HepG2 (cell line): ENCODE results near the gene CPB2. TPM values are rescaled to one million over a fixed set of nuclear protein-coding genes. Genes with fewer than 3 reads are reported as not detected.

Experiments used
- CHD4 ChIP-seq: fragments of 200-600 bp; sonication (generic); IDR thresholded peaks from 2 replicates; pipeline ENCODE4 v1.7.0; 2017; ENCODE audit warnings: mild to moderate bottlenecking, low read length, borderline replicate concordance
- DNMT3B ChIP-seq: conservative IDR thresholded peaks from 2 replicates; pipeline ENCODE4 v1.6.1; 2016; ENCODE audit warnings: missing biosample characterization, control low read depth
- HNRNPLL ChIP-seq: fragments of 200-400 bp; formaldehyde crosslinking; IDR thresholded peaks from 2 replicates; pipeline ENCODE4 v1.6.1; 2017; ENCODE audit warnings: mild to moderate bottlenecking, low read depth, low read length; ENCODE audit not compliant: poor library complexity, severe bottlenecking
- NR2F1 ChIP-seq, 2 experiments: fragments of 450-650 bp in 1 of 2; formaldehyde crosslinking in 1 of 2; IDR thresholded peaks; 2 replicates each; pipeline versions ENCODE4 v1.5.0 to v1.6.1; 2016 to 2020; ENCODE audit warnings: mild to moderate bottlenecking in 1 of 2, missing compliant biosample characterization in 1 of 2, missing genetic modification reagents in 1 of 2, moderate library complexity in 1 of 2
- SMC3 ChIP-seq: IDR thresholded peaks from 2 replicates; pipeline ENCODE4 v1.6.1; 2011; ENCODE audit warnings: low read length, improper control_type of control experiment
- TRIM22 ChIP-seq: fragments of 450-650 bp; IDR thresholded peaks from 2 replicates; pipeline ENCODE4 v1.6.1; 2017
- ZNF350 ChIP-seq: sonication (generic); formaldehyde crosslinking; IDR thresholded peaks from 2 replicates; pipeline ENCODE4 v1.4.0; 2020; ENCODE audit warnings: mild to moderate bottlenecking, low read depth, missing genetic modification reagents, borderline replicate concordance
- ZNF446 ChIP-seq: sonication (generic); formaldehyde crosslinking; IDR thresholded peaks from 2 replicates; pipeline ENCODE4 v1.5.0; 2020; ENCODE audit warnings: mild to moderate bottlenecking, missing genetic modification reagents
- ZNF616 ChIP-seq: sonication (generic); formaldehyde crosslinking; IDR thresholded peaks from 2 replicates; pipeline ENCODE4 v1.5.0; 2020; ENCODE audit warnings: low read depth, mild to moderate bottlenecking, missing genetic modification reagents
- polyA plus RNA-seq, 8 experiments: library from polyadenylated mRNA; depleted of rRNA in 3 of 8; stranded (reverse) in 7 of 8; unstranded in 1 of 8; fragments of >200 nt; fragmentation: Illumina TruSeq in 4 of 8; extraction: Trizol in 4 of 8; gene quantifications; 2 replicates each; pipeline versions ENCODE4 v1.2.1 to v1.2.3, GENCODE V29; 2011 to 2016; ENCODE audit warnings: low read depth in 4 of 8, missing spikeins in 1 of 8, mixed read lengths in 1 of 8; ENCODE audit not compliant: insufficient read depth in 1 of 8
- total RNA-seq, 5 experiments: library from RNA; depleted of rRNA; stranded (reverse); fragments of >200 nt; fragmentation: Illumina TruSeq; extraction: Trizol; gene quantifications; 2 replicates each; pipeline ENCODE4 v1.2.3, GENCODE V29; 2016; ENCODE audit warnings: low read depth in 1 of 5
- TF ChIP-seq, protein P1 (sequence below): sonication (generic); formaldehyde crosslinking; IDR thresholded peaks from 2 replicates; pipeline ENCODE4 v1.4.0; 2020; ENCODE audit warnings: missing genetic modification reagents, borderline replicate concordance
- TF ChIP-seq, protein P2 (sequence below): sonication (generic); formaldehyde crosslinking; IDR thresholded peaks from 2 replicates; pipeline ENCODE4 v1.4.0; 2020; ENCODE audit warnings: missing genetic modification reagents
- TF ChIP-seq, protein P3 (sequence below): sonication (generic); formaldehyde crosslinking; IDR thresholded peaks from 2 replicates; pipeline ENCODE4 v1.4.0; 2020; ENCODE audit warnings: missing genetic modification reagents

CPB2 gene
- total and polyA plus RNA-seq, 2 of the 13 experiments (the other 11 are each of a cell fraction or from before 2014, with no cell fraction given) = 125 to 140 TPM

GRCh38 chr13:46052319-46053161, 52.3 kb downstream of the CPB2 start, which contains the start of gene ZC3H13 (continued):
- TF ChIP-seq, protein P1, sequence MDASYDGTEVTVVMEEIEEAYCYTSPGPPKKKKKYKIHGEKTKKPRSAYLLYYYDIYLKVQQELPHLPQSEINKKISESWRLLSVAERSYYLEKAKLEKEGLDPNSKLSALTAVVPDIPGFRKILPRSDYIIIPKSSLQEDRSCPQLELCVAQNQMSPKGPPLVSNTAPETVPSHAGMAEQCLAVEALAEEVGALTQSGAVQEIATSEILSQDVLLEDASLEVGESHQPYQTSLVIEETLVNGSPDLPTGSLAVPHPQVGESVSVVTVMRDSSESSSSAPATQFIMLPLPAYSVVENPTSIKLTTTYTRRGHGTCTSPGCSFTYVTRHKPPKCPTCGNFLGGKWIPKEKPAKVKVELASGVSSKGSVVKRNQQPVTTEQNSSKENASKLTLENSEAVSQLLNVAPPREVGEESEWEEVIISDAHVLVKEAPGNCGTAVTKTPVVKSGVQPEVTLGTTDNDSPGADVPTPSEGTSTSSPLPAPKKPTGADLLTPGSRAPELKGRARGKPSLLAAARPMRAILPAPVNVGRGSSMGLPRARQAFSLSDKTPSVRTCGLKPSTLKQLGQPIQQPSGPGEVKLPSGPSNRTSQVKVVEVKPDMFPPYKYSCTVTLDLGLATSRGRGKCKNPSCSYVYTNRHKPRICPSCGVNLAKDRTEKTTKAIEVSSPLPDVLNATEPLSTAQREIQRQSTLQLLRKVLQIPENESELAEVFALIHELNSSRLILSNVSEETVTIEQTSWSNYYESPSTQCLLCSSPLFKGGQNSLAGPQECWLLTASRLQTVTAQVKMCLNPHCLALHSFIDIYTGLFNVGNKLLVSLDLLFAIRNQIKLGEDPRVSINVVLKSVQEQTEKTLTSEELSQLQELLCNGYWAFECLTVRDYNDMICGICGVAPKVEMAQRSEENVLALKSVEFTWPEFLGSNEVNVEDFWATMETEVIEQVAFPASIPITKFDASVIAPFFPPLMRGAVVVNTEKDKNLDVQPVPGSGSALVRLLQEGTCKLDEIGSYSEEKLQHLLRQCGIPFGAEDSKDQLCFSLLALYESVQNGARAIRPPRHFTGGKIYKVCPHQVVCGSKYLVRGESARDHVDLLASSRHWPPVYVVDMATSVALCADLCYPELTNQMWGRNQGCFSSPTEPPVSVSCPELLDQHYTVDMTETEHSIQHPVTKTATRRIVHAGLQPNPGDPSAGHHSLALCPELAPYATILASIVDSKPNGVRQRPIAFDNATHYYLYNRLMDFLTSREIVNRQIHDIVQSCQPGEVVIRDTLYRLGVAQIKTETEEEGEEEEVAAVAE (CRISPR knock-in tag) = peak; percentile 70; the same call in 1 of the 2 replicates
- TF ChIP-seq NR2F1 (CRISPR knock-in tag; IDR thresholded peaks at IDR 0.05) (no peak), TRIM22 (no peak), DNMT3B (CRISPR knock-in tag) (no peak), ZNF616 (peak; percentile 72; the same call in 1 of the 2 replicates), SMC3 (no peak), ZNF350 (CRISPR knock-in tag) (peak; percentile 93; the same call in 1 of the 2 replicates), ZNF446 (CRISPR knock-in tag) (no peak), HNRNPLL (peak; percentile 73), CHD4 (no peak)
- TF ChIP-seq, protein P2, sequence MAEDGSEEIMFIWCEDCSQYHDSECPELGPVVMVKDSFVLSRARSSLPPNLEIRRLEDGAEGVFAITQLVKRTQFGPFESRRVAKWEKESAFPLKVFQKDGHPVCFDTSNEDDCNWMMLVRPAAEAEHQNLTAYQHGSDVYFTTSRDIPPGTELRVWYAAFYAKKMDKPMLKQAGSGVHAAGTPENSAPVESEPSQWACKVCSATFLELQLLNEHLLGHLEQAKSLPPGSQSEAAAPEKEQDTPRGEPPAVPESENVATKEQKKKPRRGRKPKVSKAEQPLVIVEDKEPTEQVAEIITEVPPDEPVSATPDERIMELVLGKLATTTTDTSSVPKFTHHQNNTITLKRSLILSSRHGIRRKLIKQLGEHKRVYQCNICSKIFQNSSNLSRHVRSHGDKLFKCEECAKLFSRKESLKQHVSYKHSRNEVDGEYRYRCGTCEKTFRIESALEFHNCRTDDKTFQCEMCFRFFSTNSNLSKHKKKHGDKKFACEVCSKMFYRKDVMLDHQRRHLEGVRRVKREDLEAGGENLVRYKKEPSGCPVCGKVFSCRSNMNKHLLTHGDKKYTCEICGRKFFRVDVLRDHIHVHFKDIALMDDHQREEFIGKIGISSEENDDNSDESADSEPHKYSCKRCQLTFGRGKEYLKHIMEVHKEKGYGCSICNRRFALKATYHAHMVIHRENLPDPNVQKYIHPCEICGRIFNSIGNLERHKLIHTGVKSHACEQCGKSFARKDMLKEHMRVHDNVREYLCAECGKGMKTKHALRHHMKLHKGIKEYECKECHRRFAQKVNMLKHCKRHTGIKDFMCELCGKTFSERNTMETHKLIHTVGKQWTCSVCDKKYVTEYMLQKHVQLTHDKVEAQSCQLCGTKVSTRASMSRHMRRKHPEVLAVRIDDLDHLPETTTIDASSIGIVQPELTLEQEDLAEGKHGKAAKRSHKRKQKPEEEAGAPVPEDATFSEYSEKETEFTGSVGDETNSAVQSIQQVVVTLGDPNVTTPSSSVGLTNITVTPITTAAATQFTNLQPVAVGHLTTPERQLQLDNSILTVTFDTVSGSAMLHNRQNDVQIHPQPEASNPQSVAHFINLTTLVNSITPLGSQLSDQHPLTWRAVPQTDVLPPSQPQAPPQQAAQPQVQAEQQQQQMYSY (CRISPR knock-in tag) = no peak
- TF ChIP-seq, protein P3, sequence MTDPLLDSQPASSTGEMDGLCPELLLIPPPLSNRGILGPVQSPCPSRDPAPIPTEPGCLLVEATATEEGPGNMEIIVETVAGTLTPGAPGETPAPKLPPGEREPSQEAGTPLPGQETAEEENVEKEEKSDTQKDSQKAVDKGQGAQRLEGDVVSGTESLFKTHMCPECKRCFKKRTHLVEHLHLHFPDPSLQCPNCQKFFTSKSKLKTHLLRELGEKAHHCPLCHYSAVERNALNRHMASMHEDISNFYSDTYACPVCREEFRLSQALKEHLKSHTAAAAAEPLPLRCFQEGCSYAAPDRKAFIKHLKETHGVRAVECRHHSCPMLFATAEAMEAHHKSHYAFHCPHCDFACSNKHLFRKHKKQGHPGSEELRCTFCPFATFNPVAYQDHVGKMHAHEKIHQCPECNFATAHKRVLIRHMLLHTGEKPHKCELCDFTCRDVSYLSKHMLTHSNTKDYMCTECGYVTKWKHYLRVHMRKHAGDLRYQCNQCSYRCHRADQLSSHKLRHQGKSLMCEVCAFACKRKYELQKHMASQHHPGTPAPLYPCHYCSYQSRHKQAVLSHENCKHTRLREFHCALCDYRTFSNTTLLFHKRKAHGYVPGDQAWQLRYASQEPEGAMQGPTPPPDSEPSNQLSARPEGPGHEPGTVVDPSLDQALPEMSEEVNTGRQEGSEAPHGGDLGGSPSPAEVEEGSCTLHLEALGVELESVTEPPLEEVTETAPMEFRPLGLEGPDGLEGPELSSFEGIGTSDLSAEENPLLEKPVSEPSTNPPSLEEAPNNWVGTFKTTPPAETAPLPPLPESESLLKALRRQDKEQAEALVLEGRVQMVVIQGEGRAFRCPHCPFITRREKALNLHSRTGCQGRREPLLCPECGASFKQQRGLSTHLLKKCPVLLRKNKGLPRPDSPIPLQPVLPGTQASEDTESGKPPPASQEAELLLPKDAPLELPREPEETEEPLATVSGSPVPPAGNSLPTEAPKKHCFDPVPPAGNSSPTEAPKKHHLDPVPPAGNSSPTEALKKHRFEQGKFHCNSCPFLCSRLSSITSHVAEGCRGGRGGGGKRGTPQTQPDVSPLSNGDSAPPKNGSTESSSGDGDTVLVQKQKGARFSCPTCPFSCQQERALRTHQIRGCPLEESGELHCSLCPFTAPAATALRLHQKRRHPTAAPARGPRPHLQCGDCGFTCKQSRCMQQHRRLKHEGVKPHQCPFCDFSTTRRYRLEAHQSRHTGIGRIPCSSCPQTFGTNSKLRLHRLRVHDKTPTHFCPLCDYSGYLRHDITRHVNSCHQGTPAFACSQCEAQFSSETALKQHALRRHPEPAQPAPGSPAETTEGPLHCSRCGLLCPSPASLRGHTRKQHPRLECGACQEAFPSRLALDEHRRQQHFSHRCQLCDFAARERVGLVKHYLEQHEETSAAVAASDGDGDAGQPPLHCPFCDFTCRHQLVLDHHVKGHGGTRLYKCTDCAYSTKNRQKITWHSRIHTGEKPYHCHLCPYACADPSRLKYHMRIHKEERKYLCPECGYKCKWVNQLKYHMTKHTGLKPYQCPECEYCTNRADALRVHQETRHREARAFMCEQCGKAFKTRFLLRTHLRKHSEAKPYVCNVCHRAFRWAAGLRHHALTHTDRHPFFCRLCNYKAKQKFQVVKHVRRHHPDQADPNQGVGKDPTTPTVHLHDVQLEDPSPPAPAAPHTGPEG (CRISPR knock-in tag) = no peak
